Measurements from ENCODE around the gene CACYBP.

Gene CACYBP

DNA sequence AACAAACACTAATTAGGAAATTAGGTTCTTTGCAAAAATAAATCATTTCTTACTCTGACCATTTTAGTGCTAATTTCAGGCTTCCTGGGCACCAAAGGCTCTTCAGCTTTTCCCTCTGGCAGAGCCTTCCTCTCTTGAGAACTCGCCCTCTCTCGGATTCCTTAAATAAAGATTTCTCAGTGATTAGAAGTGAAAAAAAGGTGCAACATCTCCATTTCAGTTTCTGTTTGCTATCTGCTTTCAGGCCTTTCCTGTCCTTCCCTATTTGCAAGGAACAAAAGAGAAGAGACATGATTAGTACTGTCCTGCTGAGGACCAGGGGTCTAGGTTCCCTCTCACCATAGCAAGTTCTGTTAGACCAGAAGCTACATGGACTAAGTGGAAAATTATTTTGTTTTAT, 27.8 kb upstream of the CACYBP start:
- no peak for DNase-seq (ENCODE audit: low read depth in 1 of 2, low spot score in 1 of 2)

DNA sequence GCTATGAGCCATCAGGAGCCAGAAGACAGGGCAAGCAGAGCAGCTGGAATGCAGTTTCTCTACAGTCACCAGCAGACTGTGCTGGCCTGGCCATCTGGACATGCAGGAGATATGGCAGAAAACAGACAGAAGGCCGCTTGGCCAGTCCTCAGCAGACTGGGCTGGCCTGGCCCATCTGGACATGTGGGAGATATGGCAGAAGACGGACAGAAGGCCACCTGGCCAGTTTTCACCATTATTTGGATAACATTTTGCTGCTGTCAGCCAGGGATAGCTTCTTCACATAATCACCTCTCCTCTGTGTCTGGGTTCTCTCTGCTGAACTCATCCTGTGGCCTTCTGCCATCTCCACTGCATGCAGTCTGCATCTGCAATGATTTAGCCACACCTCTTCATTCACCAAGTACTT, 25.0 kb upstream of the CACYBP start:
- no peak for DNase-seq (ENCODE audit: low read depth in 1 of 2, low spot score in 1 of 2)

DNA sequence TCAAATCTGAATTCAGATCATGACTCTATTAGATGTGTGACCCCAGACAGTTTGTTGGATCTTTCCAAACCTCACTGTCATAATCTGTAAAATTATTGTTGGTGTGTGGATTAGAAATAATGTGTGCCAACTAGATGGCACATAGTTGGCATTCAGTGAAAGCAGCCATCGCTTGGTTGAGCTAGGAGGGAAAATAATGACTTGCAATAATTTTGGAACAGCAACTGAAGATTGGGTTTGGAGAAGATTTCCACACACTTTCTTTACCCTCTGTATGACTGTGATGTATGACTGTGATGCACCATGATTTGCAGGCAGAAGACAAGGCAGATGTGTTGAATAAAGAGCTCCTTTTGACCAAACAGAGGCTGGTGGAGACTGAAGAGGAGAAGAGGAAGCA, 24.0 kb upstream of the CACYBP start:
- DNase-seq (ENCODE audit: low read depth in 1 of 2, low spot score in 1 of 2): no peak

DNA sequence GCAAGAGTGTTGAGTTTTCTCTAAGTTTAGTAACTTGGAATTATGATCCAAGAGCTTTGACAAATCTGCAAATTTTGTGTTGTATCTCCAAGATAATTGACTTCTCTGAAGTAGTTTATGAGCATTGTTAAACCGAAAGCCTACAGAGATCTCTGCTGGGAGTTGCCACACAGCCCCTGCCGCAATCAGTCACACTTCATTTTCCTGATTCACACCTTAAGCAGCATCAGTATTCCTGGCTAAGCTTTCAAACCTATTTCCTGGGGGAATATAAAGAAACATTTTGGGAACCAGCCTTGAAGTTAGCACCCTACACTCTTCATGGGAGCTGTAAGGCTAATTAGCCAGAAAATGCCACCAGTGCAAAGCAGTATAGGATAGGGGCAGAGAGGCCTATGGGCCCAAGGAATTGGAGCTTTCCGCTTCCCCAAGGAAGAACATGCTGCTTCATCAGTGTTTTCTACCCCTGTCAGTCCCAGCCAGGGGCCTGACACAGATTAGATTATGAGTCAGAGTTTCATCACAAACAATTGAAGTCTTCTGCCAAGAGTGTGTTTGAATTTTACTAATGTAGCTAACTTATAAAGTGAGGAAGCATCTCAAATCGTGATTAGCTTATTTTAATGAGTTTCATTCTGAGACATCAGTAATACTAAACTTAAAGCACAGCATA, 23.2 kb upstream of the CACYBP start:
- DNase-seq (ENCODE audit: low read depth in 1 of 2, low spot score in 1 of 2): no peak

DNA sequence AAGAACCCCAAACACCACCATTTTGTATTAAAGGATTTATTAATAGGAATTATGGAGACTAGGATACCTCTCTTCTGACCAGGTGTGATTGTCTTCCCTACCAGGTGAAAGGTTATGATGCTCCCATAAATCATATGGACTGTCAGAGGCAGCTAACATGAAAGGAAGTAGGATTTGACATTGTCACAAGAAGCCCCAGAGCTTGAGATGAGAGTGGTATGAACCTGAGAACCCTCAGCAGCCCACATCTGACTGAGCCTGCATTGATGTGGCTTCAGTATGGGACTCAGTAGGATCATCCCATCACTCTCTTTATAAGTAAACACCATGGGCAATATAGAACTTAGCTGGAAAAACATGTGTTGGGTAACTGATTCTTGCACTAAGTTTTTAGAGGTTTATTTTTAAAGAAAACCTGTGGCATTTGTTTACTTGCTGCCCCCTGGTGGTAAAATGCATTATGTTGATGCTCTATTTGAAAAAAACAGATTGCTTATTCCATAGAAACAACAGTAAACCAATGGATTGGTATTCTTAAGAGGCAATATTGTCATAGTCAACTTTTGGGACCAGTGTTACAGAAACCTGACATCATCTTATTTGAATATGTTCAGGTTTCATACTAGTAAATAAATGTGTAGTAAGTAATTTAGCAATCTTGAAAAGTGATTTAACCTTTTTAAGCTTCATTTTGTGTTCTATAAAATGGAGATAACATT, 16.6 kb upstream of the CACYBP start:
- DNase-seq (ENCODE audit: low read depth in 1 of 2, low spot score in 1 of 2): no peak

DNA sequence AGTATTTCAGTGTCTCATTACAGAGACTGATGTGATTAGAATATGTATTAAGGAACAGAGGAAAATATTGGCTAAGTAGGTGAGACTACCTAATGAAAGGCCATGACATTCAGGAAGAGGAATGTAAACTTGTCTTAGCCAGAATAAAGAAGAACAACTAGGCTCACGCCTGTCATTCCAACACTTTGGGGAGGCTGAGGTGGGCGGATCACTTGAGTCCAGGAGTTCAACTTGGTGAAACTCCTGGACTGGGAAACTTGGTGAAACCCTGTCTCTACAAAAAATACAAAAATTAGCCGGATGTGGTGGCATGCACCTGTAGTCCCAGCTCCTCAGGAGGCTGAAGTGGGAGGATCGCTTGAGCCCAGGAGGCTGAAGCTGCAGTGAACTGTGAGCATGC, 14.8 kb upstream of the CACYBP start:
- no peak for DNase-seq (ENCODE audit: low read depth in 1 of 2, low spot score in 1 of 2)

DNA sequence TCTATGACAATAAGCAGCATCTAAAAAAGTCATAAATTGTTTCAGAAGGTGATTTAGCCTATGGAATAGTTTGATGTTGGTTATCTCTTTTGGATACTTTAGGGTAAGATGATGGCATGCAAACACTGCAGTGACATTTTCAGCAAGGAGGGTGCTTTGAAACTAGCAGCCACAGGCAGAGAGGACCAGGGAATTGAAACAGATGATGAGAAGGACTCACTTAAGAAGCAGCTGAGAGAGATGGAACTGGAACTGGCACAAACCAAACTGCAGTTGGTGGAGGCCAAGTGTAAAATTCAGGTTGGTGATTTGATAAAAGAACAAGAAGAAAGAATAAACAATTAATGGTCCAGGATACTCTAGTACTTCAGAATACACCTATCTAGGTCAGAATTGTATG, 11.2 kb upstream of the CACYBP start:
- no peak for DNase-seq (ENCODE audit: low read depth in 1 of 2, low spot score in 1 of 2)

DNA sequence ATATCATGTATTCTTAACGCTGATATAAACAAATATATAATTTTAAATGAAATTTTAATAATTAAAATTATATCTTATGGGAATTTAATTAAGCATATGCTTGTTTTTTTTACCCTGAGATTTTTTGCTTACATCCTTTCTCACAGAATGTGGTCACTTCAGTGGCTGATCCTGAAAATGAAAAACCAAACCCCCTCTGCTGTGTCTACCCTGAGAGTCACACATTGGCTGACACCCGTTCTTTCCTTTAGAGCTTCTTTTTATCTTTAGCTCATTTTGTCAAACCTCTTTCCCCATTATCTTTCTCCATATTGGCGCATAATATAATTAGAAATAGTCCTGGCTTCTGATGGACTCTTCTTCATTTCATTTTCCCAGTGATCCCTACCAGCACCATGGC, 10.8 kb upstream of the CACYBP start:
- no peak for DNase-seq (ENCODE audit: low read depth in 1 of 2, low spot score in 1 of 2)

DNA sequence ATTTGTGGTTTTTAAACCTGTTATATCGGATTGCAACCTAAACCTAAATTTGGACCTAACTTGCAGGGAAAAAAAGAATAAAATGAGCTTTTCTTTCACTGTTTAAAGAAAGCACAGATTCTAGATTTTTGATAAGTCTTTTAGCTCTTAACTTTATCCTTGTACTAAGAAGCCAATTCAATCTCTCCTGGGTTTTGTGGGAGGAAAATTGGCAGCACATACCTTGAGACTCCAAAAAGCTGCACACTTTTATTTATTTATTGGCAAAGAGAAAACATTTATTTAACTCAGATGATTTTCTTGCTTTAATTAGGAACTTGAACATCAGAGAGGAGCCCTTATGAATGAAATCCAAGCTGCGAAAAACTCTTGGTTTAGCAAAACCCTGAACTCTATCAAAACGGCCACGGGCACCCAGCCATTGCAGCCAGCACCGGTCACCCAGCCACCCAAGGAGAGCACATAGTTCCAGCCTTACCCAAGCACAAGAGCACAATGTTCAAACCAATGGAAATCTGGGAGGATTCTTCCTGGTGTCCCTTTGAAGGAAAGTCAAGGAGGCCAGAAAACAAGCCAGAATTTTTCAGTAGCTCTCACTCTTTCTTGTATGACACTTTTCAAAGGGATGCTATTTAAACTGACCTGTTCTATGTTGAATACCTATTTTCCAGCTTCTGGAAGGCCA, 10.1 kb upstream of the CACYBP start:
- no peak for DNase-seq (ENCODE audit: low read depth in 1 of 2, low spot score in 1 of 2)

DNA sequence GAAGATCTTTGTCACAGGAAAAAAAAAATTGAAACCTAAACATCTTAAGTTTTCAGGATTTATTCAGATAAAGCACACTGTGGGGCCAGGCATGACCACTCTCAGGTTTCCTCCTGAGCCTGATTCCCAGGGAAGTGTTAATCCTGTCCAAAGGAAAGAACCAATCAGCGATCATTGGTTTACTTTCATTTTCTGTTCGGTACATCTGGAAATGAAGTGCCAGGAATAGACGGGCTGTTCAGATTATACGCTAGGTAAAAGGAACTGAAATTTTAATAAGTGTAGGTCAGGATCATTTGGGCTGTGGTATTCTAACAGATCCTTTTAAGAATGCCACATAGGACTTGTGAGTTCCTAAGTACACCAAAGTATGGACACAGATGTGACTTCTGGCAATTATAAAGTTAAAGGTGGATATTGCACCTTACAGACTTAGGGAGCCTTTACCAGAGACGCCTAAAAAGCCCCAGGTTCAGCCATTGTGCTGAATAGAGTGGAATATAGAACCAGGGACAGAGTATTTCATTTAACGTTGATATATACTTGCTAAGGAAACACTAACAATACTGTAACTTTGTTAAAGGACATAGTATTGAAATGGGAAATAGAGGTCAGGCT, 9.3 kb upstream of the CACYBP start:
- no peak for DNase-seq (ENCODE audit: low read depth in 1 of 2, low spot score in 1 of 2)

DNA sequence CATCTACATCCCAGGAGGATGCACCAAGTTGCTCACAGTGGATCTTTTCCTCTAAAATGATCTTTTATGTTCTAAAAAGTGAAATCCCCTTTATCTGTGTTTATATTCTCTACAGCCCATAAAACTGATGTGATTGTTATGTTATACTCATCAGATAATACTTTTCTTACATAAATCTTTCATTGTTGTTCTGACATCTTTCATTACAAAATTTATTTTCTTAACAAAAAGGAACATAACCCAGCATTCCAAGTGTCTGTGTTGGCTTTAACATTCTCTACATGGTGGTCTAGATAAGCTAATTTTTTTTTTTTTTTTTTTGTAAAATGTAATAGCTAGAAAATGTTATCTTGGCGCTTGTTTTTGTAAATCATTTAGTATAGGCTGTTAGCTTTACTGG, 8.3 kb upstream of the CACYBP start:
- no peak for DNase-seq (ENCODE audit: low read depth in 1 of 2, low spot score in 1 of 2)

DNA sequence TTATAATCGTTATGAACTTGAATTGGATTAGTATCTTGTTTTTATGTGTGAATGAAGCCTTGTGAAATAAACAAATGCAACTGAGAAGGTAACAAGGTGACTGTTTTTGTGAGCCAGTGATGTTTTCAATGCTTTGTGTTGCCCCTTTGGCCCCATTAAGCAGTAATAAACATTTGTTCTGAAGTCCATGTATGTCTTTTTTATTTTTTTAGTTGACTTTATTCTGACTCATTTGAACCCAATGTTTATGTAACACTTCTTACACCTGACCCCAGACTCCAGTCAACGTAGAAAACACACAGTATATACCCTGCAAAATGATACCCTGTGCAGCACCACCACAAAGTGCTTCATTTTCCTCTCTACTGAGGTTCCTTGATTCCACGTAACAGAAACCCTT, 4.6 kb upstream of the CACYBP start:
- DNase-seq (ENCODE audit: low read depth in 1 of 2, low spot score in 1 of 2): no peak

DNA sequence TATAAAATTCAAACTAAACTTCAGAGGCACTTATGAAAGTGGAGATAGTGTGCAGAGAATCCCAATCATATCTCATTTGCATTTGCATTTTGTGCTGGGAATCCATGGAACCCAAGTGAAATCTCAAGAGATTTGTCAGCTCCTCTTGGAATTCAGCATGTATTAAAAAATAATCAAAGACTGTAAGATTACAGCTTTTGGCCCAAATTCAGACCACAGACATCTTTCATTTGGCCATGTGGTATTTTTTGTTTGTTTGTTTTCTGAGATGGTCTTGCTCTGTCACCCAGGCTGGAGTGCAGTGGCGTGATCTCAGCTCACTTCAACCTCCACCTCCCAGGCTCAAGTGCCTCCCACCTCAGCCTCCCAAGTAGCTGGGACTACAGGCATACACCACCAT, 3.8 kb upstream of the CACYBP start:
- no peak for DNase-seq (ENCODE audit: low read depth in 1 of 2, low spot score in 1 of 2)

DNA sequence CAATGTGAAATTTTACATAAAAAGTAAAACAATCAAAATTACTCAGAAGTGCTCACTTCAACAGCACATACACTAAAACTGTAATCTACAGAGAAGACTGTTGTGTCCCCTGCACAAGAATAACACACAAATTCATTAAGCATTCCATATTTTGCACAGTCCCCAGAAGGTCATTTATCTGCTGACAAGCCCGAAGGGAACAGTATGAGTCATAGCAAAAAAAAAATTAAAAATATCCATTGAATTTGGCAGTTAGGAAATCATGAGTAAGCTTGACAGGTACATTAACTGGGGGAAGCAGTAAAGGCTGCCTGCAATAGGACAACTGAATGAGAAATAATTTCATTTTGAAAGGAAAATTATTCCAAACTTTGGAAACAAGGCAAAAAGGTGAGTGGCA, 3.3 kb upstream of the CACYBP start:
- DNase-seq (ENCODE audit: low read depth in 1 of 2, low spot score in 1 of 2): no peak

DNA sequence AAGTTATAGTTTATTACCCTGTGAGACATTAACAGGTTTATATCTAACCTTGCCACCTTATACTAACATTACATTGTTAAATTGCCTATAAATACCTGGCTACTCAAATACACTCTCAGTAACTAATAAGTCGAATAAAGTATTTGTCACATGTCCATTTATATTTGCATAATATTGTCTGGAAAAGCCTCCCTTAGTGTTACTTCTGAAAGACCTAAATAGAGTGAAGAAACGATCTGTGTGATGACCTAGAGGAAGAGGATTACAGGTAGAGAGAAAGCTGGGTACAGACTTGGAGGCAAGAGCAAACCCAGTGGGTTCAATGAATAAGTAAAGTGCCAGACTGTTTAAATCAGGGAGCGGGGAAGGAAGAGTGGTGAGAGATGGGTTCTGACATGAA, 2.7 kb upstream of the CACYBP start:
- no peak for DNase-seq (ENCODE audit: low read depth in 1 of 2, low spot score in 1 of 2)

DNA sequence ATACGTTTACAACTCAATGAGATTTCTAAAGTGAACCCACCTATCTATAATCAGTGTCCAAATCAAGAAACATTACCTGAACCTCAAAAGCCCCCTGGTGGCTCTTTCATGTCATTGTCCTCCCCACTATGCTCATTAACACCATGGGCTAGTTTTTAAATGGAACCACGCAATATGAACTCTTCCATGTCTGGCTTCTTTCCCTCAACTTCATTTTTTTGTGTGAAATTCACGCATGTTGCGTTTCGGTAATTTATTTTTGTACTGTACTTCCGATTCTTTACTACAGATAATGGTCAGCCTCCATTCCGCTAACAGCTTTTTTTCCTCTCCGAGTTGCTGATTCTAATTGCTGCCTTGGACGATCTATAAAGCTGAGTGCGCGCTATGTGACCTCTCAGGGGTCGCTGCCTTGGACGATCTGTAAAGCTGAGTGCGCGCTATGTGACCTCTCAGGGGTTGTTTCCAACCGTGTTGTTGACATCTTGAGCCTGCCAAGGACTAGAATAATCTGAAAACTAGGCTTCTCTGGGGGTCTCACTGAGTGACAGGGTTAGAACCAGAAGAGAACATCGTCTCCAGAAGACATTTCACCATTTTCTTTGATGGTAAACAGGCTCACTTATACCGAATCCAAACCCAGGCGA, 1.1 kb upstream of the CACYBP start:
- peak in 1 of 2 donors; percentile 10 for DNase-seq (ENCODE audit: low read depth in 1 of 2, low spot score in 1 of 2)

DNA sequence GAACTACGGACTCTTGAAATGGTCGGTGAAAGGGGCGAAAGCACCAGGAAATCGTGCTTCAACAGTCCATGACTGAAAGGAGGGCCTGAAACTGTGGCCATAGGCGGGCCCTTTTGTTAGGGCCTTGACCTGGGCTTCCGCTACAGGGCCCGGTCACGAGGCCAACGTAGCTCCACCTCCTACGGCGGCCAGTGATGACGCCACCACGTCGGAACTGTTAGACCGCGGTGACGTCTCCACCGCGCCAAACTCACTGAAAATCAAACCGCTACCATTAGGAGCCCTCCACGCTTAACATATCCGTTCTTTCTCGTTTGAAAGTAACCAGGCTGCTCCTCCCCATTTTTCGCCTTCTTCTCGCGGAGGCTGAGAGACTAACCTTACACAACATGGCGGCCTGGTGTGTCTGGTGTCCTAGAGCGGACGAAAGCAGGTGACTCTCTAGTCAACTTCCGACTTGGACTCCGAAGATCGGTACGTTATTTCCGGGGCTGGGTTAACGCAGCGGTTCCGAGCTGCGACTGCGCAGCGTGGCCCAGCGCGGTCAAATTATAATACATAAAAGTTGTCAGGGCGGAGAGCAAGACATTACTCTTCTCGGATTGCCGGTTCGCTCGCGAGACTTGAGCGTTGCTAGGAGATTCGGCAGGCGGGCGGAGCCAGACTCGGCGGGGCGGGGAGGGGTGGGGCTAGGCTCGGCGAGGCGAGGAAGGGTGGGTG, 371 bp upstream of the CACYBP start:
- DNase-seq (ENCODE audit: low read depth in 1 of 2, low spot score in 1 of 2): peak; percentile 93 to 94

DNA sequence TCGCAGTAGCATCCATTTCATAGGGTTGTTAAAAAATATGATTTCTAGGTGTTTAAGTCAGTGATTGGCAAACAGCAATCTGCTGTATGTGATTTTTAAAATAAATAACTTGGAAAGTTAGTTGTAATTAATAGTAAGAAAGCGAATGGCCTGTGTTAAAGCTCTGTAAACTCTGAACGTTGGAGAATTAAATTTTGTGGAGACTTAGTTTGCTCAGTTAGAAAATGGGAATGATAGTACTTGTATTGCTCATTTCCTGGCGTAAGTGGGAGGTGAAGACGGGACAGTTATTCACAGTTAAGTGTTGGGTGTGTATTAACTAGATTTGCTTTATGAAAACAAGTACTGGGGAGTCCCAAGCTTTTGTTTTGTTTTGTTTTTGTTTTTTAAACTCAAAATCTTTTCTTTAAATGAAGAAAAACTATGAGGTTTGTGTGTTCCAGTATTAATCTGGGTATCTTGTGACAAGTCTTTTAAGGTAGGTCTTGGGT, 995 bp downstream of the CACYBP start:
- no peak for DNase-seq (ENCODE audit: low read depth in 1 of 2, low spot score in 1 of 2)

DNA sequence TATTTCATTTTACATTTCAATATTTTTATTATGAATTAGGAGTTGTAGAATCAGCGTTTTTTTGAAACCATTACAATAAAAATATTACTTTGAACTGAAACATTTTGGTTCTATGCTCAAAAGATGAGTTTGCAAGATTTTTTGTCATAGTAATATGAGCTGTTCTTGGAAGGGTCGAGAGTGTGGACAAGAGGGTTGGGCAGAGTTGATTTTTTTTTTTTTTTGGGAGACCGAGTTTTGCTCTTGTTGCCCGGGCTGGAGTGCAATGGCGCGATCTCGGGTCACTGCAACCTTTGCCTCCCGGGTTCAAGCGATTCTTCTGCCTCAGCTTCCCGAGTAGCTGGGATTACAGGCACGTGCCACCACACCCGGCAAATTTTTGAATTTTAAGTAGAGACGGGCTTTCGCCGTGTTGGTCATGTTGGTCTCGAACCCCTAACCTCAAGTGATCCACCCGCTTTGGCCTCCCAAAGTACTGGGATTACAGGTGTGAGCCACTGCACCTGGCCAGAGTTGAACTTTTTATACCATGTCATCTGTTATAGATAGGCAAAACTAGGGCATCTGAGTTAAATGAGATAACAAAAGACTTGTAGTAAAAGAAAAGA, 3.3 kb downstream of the CACYBP start:
- no peak for DNase-seq (ENCODE audit: low read depth in 1 of 2, low spot score in 1 of 2)

DNA sequence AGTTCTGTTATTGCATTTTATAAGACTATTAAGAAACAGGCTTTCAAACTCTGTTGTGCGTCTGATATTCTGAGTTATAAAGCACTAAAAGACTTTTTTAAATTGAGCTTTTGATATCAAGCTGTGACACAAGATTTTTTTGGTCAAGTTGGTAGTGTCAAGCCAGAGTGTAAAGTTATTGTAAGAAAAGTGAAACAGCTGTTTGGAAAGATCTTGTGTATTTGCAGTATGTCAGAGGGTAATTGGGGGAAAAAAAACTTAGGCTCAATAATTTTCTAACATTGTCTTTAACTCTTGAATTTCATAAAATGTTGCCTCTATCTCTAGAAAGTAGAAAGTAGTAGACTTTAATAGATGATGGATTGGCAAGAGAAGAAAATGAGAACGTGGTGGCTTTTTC, 3.8 kb downstream of the CACYBP start:
- no peak for DNase-seq (ENCODE audit: low read depth in 1 of 2, low spot score in 1 of 2)

Measured in stimulated activated CD4-positive, alpha-beta T cell treated with anti-CD3 and anti-CD28 coated beads, Interleukin-15, amount 100 ng/mL, for 1 hour (primary cell).